GM19455 (cell line): ENCODE results near the gene DCAF12.

Source experiments
- ATAC-seq: cut with Tn5 transposase; IDR thresholded peaks from one replicate; pipeline ENCODE4 v1.9.1; 2021; ENCODE audit not compliant: unreplicated experiment

DCAF12 gene

DNA sequence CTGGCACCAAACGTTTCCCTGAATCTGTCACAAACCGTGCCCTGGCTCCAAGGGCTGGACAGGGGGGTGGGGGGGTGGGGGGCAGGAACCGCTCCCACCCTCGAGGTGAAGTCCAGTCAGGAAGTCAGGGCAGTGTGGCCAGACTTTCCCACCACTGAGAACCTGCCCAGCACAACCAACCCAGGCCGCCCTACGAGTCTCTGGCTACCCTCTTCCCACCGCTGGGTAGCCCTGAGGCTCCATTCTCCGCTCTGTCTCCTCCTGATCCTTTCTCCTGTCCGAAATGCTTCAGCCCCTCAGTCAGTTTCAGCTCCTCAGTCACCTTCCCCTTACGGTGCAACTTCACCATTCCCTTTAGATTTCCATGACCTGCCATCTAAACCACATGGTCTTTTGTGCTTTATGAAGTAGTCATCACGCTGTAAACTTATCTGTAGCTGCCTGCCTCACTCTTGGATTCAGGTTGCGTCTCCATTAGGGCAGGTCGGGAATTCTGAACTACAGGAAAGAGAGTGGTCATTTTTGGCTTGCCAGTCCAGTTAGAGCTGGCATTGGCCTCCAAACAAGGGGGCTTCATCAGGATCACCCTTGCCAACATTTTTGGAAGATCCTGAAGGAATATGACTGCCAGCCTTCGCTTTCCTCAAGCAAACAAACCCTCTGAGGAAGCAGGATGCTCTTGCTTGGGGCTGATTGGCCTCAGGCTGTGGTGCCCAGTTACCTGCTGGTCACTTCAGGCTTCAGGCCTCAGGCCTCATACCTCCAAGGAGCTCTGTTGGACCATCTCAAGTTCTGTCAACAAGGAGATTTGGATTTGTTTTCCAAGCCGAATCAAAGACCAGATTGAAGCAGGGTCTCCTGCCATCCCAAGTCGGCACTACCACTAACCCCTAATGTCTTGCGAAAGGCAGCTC, 794 bp upstream of the DCAF12 start:
- no peak for ATAC-seq

DNA sequence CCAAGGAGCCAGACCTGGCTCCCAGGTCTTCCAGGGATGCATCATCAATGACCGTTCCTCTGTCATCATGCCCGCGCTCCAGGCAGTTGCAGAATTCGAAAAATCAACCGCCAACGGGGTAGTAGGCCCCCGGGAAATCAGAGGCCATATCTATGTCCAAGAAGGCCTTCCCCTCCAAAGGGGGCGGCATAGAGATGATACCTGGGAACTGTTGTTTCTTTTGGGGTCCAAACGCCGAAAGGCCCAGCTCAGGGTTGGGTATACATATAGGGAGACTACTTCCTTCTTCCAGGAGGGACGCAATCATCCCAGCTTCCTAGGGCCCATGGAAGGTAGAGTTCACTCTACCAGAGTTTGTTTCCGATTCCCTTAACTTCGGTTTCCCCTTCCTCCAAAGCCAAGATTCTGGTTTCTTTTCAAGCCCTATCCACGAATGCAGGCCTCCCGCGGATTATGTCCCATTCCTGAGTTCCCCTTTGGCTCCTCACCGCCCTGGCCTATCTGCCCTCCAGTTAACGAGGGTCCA, 754 bp downstream of the DCAF12 start:
- no peak for ATAC-seq

DNA sequence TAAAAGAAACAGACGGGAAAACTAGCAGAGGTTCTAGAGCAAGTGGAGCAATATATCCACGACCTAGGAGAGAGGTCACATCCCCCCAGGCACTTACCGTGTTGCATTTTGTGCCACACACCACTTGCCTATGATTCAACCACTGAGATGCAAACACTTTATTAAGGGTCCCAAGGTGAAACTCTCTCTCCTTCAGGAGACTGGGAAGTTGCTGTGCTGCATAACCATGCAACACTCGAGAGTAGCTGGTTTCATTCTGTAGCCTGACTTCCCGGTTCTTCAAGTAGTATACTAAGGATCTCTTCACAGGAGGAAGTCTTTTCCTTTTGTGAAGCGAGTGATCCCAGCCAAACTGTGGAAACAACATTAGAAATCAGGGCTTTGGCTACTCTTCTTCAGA, 1.6 kb downstream of the DCAF12 start:
- no peak for ATAC-seq

DNA sequence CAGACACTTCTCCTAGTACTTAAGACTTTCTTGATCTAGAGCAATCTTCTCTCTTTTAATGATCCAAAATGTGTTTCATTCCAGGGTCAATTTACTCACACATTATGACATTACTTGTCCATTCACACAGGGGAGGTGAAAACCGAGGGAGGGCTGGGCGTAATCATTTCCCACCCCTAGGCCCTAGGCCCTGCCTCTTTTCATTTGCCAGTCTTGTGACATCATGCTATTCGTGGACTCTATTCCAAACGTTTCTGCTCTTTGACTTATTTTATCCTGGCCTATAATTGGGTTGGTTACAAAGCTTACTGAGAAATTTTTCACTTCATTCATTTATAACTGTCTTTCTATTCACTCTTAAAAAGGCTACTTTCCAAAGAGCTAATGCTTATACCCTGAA, 2.4 kb downstream of the DCAF12 start:
- no peak for ATAC-seq

DNA sequence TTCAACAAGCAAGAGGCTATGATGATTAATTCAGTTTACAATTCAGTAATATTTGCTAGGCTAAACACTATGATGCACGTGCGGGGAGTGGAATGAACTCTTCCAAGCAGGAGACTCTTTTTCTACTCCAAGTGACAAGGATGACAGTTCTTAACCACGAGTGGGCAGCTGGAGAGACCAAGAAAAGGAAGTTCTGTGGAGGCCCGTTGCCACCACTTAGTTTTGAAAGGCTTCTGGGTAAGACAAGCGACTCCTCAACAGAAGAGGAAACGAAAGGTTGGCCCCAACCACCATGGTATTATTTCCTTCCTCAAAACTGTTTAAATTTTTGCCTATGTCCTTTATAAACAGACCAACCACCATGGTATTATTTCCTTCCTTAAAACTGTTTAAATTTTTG, 2.8 kb downstream of the DCAF12 start:
- ATAC-seq: no peak

DNA sequence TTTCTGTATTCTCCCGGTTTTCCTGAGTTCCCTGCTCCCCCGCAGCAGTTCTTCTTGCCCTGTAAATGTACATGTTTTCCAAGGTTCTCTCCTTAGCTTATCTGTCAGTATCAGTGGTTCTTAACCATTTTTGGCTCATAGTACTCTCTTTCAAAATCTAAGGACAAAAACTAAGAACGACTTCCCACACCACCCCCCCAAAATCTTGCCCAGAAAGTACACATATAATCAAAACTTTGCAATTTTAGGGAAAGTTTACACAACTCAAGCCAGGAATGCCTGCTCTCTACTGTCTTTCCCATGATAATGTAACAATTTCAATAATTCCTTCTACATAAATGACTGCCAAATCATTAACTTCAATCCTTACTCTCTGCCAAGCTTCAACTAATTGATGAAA, 4.5 kb downstream of the DCAF12 start:
- no peak for ATAC-seq

DNA sequence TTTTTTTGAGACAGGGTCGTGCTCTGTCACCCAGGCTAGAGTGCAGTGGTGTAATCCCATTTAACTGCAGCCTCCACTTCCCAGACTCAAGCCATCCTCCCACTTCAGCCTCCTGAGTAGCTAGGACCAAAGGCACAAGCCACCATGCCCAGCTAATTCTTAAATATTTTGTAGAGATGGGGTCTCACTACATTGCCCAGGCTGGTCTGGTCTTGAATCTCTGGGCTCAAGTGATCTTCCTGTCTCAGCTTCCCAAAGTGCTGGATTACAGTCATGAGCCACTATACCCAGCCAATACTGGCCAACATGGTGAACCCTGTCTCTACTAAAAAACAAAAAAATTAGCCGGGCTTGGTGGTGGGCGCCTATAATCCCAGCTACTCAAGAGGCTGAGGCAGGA, 6.8 kb downstream of the DCAF12 start:
- ATAC-seq: no peak

DNA sequence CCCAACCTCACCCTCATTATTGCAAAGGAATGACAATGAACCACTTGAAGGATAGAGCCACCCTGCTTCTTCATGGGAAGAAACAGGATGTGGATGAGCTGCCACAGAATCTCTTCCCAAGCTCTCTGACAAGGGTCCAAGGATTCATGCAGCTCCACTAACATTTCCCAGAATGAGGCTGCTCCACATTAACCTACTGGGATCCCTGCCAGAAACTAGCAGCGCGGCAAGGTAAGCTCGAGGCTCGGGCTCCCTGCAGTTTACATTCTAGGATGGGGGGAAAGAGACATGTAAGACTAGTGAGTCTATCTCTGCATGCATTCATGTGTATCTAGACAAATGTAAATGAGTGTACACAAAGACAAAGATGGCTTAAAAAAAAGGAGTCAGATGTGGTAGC, 12.1 kb downstream of the DCAF12 start:
- ATAC-seq: no peak

DNA sequence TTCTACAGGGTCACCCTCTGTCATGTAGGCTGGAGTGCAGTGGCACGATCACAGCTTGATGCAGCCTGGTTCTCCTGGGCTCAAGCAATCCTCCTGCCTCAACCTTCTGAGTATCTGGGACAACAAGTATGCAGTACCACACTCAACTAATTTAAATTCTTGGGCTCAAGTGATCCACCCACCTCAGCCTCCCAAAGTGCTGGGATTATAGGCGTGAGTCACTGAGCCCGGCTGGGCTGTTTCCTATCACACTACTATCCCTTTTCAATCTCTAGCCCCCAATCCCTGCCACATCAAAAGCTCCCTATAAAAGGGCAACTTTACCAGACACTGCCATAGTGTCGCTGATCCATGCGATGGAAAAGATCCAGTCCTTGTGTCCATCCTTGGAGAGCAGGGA, 20.4 kb downstream of the DCAF12 start:
- no peak for ATAC-seq

DNA sequence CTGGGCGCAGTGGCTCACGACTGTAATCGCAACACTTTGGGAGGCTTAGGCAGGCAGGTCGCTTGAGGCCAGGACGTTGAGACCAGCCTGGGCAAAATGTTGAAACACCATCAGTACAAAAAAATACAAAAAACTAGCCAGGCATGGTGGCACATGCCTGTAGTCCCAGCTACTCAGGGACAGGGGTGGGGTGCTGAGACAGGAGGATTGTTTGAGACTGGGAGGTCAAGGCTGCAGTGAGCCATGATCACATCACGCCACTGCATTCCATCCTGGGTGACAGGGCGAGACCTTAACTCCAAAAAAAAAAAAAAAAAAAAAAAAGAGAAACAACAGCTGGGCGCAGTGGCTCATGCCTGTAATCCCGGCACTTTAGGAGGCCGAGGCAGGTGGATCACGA, 23.7 kb downstream of the DCAF12 start:
- no peak for ATAC-seq

DNA sequence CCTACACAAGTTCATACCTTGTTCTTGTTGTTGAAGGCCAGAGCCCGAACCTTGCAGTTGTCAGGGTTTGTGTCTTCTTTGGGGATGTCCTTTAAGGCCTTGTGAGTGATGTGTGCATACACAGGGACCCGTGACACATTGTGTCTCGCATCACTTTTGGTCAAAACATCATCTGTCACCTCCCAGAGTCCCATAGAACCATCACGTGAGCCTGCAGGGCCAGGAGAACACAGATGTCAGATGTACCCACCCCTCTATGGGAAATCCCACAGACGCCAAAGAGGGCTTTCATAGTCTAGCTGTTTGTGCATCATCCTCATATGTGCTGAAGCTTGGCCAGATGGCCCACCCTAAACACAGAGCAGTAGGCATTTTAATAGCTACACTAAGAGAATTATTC, 28.2 kb downstream of the DCAF12 start:
- ATAC-seq: no peak

DNA sequence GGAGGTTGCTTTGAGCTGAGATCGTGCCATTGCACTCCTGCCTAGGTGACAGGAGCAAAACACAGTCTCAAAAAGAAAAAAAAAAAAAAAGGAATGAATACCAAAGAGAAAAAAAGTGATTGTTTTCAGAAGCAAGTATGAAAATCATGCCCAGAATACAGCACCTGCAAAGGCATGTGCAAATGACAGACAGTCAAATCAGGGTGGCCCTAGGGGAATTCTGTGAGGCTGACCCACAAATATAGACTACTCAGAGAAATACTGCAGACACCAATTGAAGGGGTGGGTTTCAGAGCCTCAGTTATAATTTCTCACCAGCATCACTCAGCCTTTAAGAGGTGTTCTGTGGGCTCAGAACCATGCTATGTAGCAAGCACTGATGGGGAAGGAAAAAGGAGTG, 28.6 kb downstream of the DCAF12 start:
- ATAC-seq: no peak

DNA sequence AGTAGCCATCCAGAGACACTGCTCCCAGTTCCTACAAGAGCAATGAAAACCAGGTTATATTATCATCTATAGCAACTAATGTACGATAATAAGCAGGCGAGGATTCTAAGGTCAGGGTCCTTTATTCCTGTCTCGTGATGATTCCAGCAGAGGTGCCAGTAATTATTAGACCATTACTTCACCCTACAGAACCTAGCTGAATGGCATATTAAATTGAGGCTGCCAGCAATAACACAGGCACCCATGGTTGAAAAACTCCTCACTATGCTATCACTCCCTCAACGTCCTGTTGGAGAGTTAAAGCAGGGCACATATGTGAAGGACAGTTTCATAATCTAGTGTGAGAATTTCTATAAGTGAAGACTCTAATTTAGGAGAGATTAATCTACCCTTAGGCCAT, 29.7 kb downstream of the DCAF12 start:
- no peak for ATAC-seq

DNA sequence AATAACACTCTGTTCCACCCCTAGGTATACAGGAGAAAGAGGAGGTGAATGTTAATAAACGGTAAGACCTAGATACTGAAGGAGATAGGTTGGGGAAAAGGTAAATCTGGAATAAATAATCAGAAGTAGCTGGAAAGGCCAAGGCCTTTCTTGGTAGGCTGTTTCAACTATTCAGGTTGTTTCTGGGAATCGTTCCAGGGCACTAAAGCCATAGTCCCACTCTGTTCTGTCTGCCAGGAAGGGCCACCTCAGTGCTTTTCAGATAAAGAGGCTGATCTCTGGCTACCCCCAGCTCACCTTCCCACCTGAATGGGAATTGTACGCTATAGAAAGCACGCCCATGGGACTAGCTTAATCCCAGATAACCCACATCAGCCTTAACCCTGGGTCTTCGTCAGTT, 32.9 kb downstream of the DCAF12 start:
- no peak for ATAC-seq

DNA sequence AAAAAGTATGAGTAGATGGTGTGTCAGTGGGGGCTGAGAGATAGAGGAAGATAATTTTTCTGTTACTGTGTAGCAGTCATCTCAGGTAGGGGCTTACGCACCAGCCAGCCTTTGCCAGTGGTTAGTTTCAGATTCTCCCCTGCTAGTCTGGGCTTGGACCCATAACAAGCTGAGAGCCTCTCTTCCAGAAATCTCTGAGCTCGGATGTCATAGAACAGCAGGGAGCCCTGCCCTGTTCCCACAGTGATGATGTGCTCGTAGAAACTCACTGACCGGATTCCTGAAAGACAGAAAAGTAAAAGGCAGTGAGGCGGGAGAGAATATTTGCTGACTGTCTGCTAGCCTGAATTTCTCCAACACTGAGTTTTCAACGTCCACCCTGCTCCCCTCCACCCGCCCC, 37.2 kb downstream of the DCAF12 start:
- no peak for ATAC-seq

DNA sequence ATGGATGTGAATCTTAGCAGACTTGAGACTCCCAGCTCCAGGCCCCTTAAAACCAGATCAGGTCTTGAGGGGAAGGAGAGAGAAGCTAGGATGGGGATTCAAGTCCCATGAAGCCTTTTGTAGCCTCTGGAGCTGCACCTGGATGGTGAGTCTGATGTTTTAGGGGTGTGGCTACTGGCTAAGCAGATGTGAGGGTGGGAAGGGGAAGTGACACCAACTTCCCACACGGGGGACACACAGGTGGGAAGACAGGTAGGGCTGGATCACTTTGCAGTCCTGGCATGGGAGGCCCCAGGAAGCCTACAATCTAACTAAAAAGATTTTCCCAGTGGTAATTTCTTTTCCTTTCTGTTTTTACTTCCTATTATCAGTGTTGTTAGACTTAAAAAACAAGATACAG, 39.1 kb downstream of the DCAF12 start:
- ATAC-seq: no peak

DNA sequence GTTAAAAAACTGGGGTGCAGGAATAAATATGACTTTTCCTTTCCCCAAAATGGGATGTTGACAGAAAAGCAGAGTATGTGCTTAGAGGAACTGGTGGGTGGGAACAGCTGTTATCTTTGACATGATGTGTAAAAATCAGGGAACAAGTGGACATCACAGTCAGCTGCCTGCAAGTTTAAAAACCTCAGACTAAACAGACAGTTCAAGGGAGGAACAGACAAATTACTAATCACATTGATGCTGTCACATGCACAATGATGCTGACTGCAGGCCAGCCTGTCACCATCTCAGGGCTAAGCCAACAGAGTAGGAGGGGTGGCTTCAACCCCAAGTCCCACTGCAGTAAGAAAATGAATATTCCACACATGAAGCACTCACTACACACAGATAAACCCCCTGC, 39.6 kb downstream of the DCAF12 start:
- ATAC-seq: no peak

DNA sequence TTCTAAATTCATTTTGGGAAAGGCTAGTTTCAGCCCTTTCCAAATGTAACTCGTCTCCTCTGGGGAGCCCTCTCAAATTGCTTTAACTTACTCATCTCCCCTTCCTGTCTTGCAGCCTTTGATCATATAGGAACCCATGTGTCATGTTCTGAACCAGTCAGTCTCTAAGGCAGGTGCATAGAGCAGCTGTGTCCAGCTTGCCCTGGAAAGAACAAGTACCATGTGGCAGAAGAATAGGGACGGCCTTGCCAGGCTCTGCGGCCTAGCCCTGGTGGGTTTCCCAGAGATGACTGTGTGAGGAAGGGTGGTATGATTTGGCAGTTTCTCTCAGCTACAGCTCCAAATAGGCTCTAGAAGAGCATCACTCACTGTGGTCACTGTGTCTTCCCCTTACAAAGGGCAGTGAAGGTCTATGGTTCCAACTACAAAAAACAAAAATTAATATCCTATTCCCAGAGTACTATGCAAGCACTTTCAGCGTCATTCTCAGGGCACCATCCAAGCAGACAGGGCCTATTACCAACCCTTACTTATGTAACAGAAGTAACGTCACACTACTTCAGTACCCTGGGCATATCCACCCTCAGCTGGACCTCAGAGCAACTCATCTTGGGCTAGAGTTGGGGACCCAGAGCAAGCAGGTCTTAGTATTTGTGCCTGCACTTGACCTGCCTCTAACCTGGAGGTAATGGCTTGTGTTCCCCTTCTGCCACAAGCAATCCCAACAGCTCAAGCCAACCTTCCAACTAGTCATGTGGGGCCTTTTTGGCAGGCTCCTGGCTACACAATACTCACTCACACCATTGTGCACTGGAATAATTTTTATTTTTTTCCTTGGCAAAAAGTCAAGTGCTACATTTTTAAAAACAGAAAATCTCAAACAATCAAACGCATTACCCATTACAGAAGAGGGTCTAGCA, 40.7 kb downstream of the DCAF12 start:
- no peak for ATAC-seq

DNA sequence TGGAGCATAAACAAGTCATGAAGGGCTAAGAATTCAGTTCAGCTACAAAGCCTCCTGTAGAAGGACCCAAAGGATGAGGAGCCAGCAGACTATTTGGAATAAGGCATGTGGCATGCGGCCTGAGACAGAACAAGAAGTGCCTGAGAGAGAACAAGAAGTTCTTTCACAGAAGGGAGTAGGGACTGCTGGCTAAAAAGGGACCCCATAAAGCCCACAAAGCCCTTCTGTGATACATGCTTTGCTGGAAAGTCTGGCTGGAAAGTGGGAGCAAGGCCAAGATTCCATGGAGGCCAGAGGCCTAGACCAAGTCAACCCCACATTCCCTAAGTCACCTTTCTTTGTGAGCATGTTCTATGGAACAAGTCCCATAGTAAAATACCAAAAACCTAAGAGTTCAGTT, 41.9 kb downstream of the DCAF12 start:
- no peak for ATAC-seq

DNA sequence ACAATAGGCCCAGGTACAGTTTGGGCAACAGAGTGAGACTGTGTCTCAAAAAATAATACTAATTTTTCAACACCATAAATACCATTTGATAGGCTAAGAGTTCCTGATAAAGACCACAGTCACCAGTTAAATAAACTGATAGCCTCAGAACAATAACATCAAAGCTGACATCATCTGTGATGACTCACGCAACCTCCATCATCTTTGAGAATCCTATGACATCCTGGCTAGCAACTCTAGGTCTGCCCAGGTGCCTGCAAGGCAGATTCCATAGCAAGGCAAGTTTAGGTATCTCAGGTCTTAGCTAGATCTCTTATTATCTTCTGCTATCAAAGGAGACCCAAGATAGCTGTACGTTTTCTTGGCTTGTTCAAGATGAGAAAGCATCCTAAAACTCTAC, 47.3 kb downstream of the DCAF12 start:
- no peak for ATAC-seq

DNA sequence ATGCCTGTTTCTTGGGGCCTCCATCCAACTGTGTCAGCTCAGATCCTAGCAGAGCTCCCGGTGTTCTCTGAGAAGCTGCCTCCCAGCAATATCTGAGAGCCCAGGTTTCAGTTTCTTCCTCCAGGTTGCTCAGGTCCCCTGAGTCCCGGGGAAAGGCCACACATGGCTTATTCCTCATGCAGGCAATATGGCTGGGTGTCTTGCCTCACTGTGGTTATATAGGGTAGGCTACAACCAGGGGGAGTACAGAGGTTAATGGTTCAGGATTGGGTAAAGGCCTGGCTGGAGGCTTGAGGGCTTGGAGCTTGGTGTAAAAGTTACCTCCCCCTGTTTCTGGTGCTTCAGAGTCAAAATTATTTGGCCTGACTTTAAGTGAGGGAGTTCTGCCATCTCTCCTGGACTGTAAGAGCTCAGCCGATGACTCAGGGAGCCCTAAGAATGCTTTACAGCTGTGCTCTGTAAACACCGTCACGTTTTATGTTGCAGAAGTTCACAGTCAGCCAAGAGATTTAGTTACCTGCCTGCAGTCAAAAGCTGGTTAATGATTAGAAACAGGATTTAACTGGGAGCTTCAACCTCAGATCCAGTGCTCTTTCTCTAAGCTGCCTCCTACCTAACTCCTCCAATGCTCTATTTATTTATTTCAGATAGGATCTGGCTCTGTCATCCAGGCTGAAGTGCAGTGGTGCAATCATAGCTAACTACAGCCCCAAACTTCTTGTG, 53.5 kb downstream of the DCAF12 start:
- no peak for ATAC-seq
